22Rv1 (cell line): ENCODE measurements around the gene KCNF1.

Experiments used
- CTCF ChIP-seq: fragments of 450-650 bp; IDR thresholded peaks from 2 replicates; pipeline ENCODE4 v1.5.1; 2017; ENCODE audit warnings: mild to moderate bottlenecking
- ZFX ChIP-seq: fragments of 450-650 bp; IDR thresholded peaks from 2 replicates; pipeline ENCODE4 v1.6.1; 2017; ENCODE audit warnings: antibody characterized with exemption, borderline replicate concordance

GRCh38 chr2:10935366-10935918 is 23.7 kb downstream of the KCNF1 start:
- TF ChIP-seq ZFX = no peak
- TF ChIP-seq CTCF = no peak
